ENCODE measurements around the gene YPEL1.
"Not testable (repeated sequence)": the region's sequence is repeated elsewhere in the genome, so short reads cannot be mapped to it uniquely, and the experiment has no call there.

YPEL1 gene

GRCh38 chr22:21753374-21754111, 17.9 kb upstream of the YPEL1 start:
- TF ChIP-seq CTCF (IDR thresholded peaks at IDR 0.05; ENCODE audit: low read depth, low read length): no peak
- no peak overlapping the region for H3K4me3 ChIP-seq (replicated peaks in 1 of 2; ENCODE audit: low read depth in 2 of 2, low read length in 2 of 2)
- DNase-seq (ENCODE audit: low read depth in 2 of 2): no peak

GRCh38 chr22:21752276-21752675, 16.7 kb upstream of the YPEL1 start:
- H3K4me3 ChIP-seq (replicated peaks in 1 of 2; ENCODE audit: low read depth in 2 of 2, low read length in 2 of 2): no peak overlapping the region
- no peak for DNase-seq (ENCODE audit: low read depth in 2 of 2)
- TF ChIP-seq CTCF (IDR thresholded peaks at IDR 0.05; ENCODE audit: low read depth, low read length): no peak

GRCh38 chr22:21745948-21746347, 10.4 kb upstream of the YPEL1 start:
- DNase-seq (ENCODE audit: low read depth in 2 of 2): no peak
- H3K4me3 ChIP-seq (replicated peaks in 1 of 2; ENCODE audit: low read depth in 2 of 2, low read length in 2 of 2): no peak overlapping the region
- TF ChIP-seq CTCF (IDR thresholded peaks at IDR 0.05; ENCODE audit: low read depth, low read length): no peak

- not testable (repeated sequence) for H3K4me3 ChIP-seq (replicated peaks in 1 of 2; ENCODE audit: low read depth in 2 of 2, low read length in 2 of 2)
- peak; percentile 19 to 25 for DNase-seq (ENCODE audit: low read depth in 2 of 2)
These were observed 9.3 kb upstream of the YPEL1 start for GRCh38 chr22:21744917-21745316.

- H3K4me3 ChIP-seq (replicated peaks in 1 of 2; ENCODE audit: low read depth in 2 of 2, low read length in 2 of 2): no peak overlapping the region
- no peak for DNase-seq (ENCODE audit: low read depth in 2 of 2)
- no peak for TF ChIP-seq CTCF (IDR thresholded peaks at IDR 0.05; ENCODE audit: low read depth, low read length)
These were observed 6.2 kb upstream of the YPEL1 start for GRCh38 chr22:21741790-21742189.

GRCh38 chr22:21741059-21741458, 5.5 kb upstream of the YPEL1 start:
- TF ChIP-seq CTCF (IDR thresholded peaks at IDR 0.05; ENCODE audit: low read depth, low read length): no peak
- no peak overlapping the region for H3K4me3 ChIP-seq (replicated peaks in 1 of 2; ENCODE audit: low read depth in 2 of 2, low read length in 2 of 2)
- DNase-seq (ENCODE audit: low read depth in 2 of 2): no peak

GRCh38 chr22:21739828-21740377, 4.3 kb upstream of the YPEL1 start:
- DNase-seq (ENCODE audit: low read depth in 2 of 2): no peak

More at GRCh38 chr22:21739828-21740377, 4.3 kb upstream of the YPEL1 start:
- no peak overlapping the region for H3K4me3 ChIP-seq (replicated peaks in 1 of 2; ENCODE audit: low read depth in 2 of 2, low read length in 2 of 2)
- TF ChIP-seq CTCF (IDR thresholded peaks at IDR 0.05; ENCODE audit: low read depth, low read length): no peak
